Ascending aorta (tissue), 2 donors: Measurements from ENCODE around the gene KDM8. TPM values are rescaled to one million over a fixed set of nuclear protein-coding genes. Genes with fewer than 3 reads are reported as not detected.
A peak's percentile ranks its signal among the peaks of the same experiment; 100 is the strongest.

Experiments used
- DNase-seq, 2 donors: peaks; one replicate each; pipeline ENCODE4 v3.0.0-alpha.2; 2019; ENCODE audit warnings: low spot score in 2 of 2
- H3K27ac ChIP-seq, 2 donors: fragments of 200-600 bp; sonication (generic); one replicate each; pipeline ENCODE4 v1.5.1; 2016 to 2017; ENCODE audit warnings: mild to moderate bottlenecking in 1 of 2
- H3K27me3 ChIP-seq: fragments of 200-600 bp; sonication (generic); one replicate; pipeline ENCODE4 v1.5.1; 2017
- H3K36me3 ChIP-seq, 2 donors: fragments of 200-600 bp; sonication (generic); one replicate each; pipeline ENCODE4 v1.5.1; 2016
- H3K4me1 ChIP-seq, 2 donors: fragments of 200-600 bp; sonication (generic); one replicate each; pipeline ENCODE4 v1.5.1; 2016 to 2017; ENCODE audit warnings: mild to moderate bottlenecking in 1 of 2
- H3K4me3 ChIP-seq, 2 donors: fragments of 200-600 bp; sonication (generic); one replicate each; pipeline ENCODE4 v1.5.1; 2016 to 2017; ENCODE audit warnings: mild to moderate bottlenecking in 1 of 2
- H3K9me3 ChIP-seq, 2 donors: fragments of 200-600 bp; sonication (generic); one replicate each; pipeline ENCODE4 v1.5.1; 2016
- CTCF ChIP-seq, 3 experiments: fragments of 200-600 bp in 2 of 3; fragments of 450-650 bp in 1 of 3; sonication (generic) in 2 of 3; IDR thresholded peaks; one replicate each; pipeline ENCODE4 v1.5.1; 2016 to 2019; ENCODE audit warnings: antibody characterized with exemption in 3 of 3, mild to moderate bottlenecking in 1 of 3, moderate library complexity in 1 of 3
- intact Hi-C: fragments of 100-400 bp; cut with DNase I; formaldehyde crosslinking; loops from one replicate; pipeline ENCODE4 v1.15.1; 2023
- total RNA-seq: library from RNA; depleted of rRNA; stranded (reverse); fragments of >200 nt; gene quantifications from one replicate; pipeline ENCODE4 v1.1.0, GENCODE V29; 2016

The KDM8 gene
- total RNA-seq, 1 donor from 2014 or later, result 55.5 TPM

DNA sequence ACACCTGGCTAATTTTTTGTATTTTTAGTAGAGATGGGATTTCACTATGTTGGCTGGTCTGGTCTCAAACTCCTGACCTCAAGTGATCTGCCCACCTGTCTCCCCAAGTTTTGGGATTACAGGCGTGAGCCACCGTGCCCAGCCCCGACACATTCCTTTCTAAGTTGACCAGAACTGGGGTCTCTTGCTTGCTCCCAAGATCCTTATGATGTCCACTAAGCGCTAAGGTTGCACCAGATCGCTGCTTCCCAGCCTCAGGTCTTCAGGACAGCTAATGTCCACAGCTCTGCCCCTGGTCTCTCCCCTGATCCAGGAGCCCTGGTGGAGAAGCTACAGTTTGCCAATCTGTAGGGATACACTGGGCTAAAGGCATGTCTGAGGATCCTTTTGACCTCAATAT is 35.7 kb downstream of the KDM8 start:
- Histone ChIP-seq H3K4me1 (peaks cover 12 to 40% of the 10 kb centered on the region in 2 donors), H3K36me3 (peaks cover 0 to under 1% of the 10 kb centered on the region in 2 donors), H3K4me3 (no peak overlapping the region), H3K27ac (peak overlapping the region in 1 of 2 donors; percentile 90), H3K9me3 (no peaks in the 10 kb centered on the region), H3K27me3 (no peaks in the 10 kb centered on the region)
- intact Hi-C loops, result loop anchor here (5.0 kb wide), 2 partner anchors 33 to 73 kb away; partner anchors contain the start of gene IL4R
- peak in 1 of 2 donors; percentile 54 for DNase-seq
- no peak for TF ChIP-seq CTCF (IDR thresholded peaks at IDR 0.05)

DNA sequence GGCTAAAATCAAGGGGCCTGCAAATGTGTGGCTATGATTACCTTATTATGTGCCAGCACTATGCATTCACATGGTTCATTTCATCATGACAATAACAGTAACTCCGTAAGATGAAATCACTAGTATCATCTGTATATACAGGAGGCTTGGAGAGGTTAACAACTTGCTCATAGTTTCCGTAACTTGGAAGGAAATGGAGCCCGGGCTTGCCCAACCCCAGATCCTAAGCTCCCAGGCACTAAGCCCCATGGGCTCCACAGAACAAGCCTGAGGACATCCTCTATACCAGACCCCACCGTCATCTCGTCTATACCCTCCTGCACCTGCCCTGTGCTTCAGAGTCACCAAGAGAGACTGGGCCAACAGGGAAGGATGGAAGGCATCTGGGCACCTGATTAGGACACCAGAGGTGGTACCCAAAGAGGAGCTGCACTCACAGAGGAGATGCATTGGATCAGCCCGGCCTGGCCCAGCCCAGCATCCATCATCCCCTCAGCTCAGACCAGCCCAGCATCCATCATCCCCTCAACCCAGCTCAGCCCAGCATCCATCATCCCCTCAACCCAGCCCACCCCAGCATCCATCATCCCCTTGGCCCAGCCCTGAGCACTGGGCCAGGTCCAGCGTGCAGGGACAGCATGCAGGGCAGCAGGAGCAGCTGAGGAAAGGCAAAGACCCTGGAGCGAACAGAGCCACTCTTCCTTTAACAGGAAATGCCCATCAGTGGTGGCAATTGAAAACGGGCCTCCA is 36.8 kb downstream of the KDM8 start:
- Histone ChIP-seq H3K27me3 (no peaks in the 10 kb centered on the region), H3K4me1 (peaks cover 20 to 46% of the 10 kb centered on the region in 2 donors), H3K27ac (peak overlapping the region in 1 of 2 donors; percentile 90), H3K4me3 (peak overlapping the region in 1 of 2 donors; percentile 14), H3K9me3 (no peaks in the 10 kb centered on the region), H3K36me3 (no peaks in the 10 kb centered on the region)
- intact Hi-C loops, result loop anchor here (5.0 kb wide), 3 partner anchors 32 to 72 kb away; partner anchors contain the start of gene IL4R
- DNase-seq, result peak in 1 of 2 donors; percentile 59
- no peak for TF ChIP-seq CTCF (IDR thresholded peaks at IDR 0.05)

DNA sequence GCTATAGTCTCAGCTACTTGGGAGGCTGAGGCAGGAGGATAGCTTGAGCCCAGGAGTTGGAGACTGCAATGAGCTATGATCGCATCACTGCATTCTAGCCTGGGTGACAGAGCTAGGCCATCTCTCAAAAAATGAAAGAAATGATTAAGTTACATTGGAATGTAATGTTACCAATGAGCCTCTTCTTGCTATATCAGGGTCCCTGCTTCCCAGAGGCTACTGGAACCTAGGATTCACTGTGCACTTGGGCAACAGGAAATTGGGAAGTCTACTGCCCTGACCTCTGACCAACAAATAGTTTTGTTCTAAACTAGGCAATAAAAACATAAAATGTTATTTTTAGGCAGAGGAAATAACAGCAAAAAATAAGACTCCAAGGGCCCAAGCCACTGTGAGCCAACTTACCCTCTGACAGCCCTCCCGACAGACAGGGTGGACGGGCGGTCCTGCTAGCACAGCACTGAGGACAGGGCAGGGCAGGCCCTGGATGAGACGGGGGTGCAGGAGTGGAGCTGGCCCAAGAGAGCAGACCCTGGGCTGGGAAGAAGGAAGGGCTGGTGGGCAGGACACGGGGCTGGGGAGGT is 37.7 kb downstream of the KDM8 start:
- peak overlapping the region; percentile 73 to 90 for H3K27ac ChIP-seq
- no peaks in the 10 kb centered on the region for H3K36me3 ChIP-seq
- peak in 1 of 2 donors; percentile 65 for DNase-seq
- no peak for TF ChIP-seq CTCF (IDR thresholded peaks at IDR 0.05)
- H3K9me3 ChIP-seq, result no peaks in the 10 kb centered on the region
- intact Hi-C loops, result loop anchor here (5.0 kb wide), 1 partner anchor 41 kb away; no protein-coding TSS in a partner anchor
- no peaks in the 10 kb centered on the region for H3K27me3 ChIP-seq
- peak overlapping the region in 1 of 2 donors; percentile 14 for H3K4me3 ChIP-seq
- peaks cover 21 to 46% of the 10 kb centered on the region in 2 donors for H3K4me1 ChIP-seq

DNA sequence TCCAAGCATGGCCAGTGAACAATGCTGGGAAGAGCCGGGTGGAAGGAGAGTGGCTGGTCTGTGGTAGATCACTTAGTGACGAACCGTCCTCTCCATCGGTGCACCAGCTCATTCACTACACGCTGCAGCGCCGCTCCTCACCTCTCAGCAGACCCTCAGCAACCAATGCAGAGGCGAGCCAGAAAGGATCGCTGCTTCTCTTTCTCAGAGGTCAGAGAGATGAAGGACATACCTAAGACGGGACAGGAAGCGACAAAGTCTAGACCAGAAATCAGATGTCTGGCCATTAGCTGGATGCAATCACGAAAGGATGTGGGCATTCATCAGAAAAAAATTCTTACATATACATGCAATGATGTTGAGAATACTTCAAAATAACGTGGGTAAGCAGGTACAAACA is 38.3 kb downstream of the KDM8 start:
- DNase-seq, result peak in 1 of 2 donors; percentile 56
- no peaks in the 10 kb centered on the region for H3K36me3 ChIP-seq
- H3K9me3 ChIP-seq, result no peaks in the 10 kb centered on the region
- H3K4me3 ChIP-seq, result no peak overlapping the region
- H3K27me3 ChIP-seq, result no peaks in the 10 kb centered on the region
- peak overlapping the region; percentile 73 to 90 for H3K27ac ChIP-seq
- H3K4me1 ChIP-seq, result peaks cover 21 to 52% of the 10 kb centered on the region in 2 donors
- intact Hi-C loops, result loop anchor here (2.0 to 5.0 kb wide), 2 partner anchors 37 to 41 kb away; no protein-coding TSS in a partner anchor
- no peak for TF ChIP-seq CTCF (IDR thresholded peaks at IDR 0.05)

DNA sequence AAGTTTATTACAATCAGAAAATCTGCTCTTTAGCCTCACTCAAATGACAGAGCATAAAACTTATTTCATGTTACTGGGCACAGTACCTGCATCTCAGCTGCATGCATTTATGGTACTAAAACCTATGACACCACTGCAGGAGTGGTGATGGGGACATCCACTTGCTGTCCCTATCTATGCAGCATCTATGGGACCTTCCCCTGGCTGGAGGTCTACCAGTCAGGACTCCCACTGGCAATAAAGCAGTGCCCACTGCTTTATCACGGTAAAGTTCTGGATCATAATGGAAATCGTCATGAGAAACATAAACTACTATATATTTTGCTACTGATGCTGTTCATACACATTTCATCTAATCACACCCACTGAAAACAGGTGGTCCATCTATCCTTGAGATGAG is 39.1 kb downstream of the KDM8 start:
- peak overlapping the region; percentile 40 to 51 for H3K4me3 ChIP-seq
- peak in 1 of 2 donors; percentile 53 for DNase-seq
- no peaks in the 10 kb centered on the region for H3K9me3 ChIP-seq
- H3K27ac ChIP-seq, result peak overlapping the region; percentile 73 to 90
- intact Hi-C loops, result loop anchor here (2.0 to 5.0 kb wide), 2 partner anchors 38 to 40 kb away; no protein-coding TSS in a partner anchor
- peaks cover 21 to 52% of the 10 kb centered on the region in 2 donors for H3K4me1 ChIP-seq
- no peaks in the 10 kb centered on the region for H3K36me3 ChIP-seq
- no peak for TF ChIP-seq CTCF (IDR thresholded peaks at IDR 0.05)
- no peaks in the 10 kb centered on the region for H3K27me3 ChIP-seq
